ENCODE measurements around the gene FAM50A. TPM values are rescaled to one million over a fixed set of nuclear protein-coding genes. Genes with fewer than 3 reads are reported as not detected.

The FAM50A gene
- total RNA-seq, 2 experiments from 2014 or later: 30.8 to 55.1 TPM

DNA sequence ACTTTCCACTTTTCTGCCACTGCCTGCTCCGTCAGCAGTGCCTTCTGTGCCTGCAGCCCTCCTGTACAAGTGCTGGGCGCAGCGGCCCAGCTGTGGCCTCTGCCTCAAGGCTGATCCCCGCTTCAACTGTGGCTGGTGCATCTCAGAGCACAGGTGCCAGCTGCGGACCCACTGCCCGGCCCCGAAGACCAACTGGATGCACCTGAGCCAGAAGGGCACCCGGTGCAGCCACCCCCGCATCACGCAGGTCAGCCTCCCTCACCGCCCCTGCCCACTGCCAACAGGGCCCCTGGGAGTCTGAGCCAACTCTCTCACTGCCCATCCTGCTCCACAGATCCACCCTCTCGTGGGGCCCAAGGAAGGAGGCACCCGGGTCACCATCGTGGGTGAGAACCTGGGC lies 21.7 kb downstream of the FAM50A start:
- H3K4me2 ChIP-seq (ENCODE audit: low read length): no peak overlapping the region
- no peak overlapping the region for H3K4me3 ChIP-seq (ENCODE audit: low read depth, low read length, poor library complexity, severe bottlenecking)
- intact Hi-C loops (cut with micrococcal nuclease; ENCODE audit: unreplicated experiment): no loop called here
- ChIA-PET POLR2A (no interaction called here), CTCF (ENCODE audit: unreplicated experiment) (no interaction called here)
- no peaks in the 10 kb centered on the region for H4K20me1 ChIP-seq (ENCODE audit: insufficient read depth, low read length)
- no peak overlapping the region for H2AFZ ChIP-seq (ENCODE audit: low read length)
- no peaks in the 10 kb centered on the region for H3K4me1 ChIP-seq (ENCODE audit: insufficient read depth, low read length, poor library complexity, severe bottlenecking)
- no peaks in the 10 kb centered on the region for H3K9me2 ChIP-seq (ENCODE audit: insufficient read depth, low read length)
- DNase-seq (ENCODE audit: low spot score): no peak
- no peaks in the 10 kb centered on the region for H3K9me3 ChIP-seq (ENCODE audit: low read length)
- no peak overlapping the region for H3K27ac ChIP-seq (ENCODE audit: low read depth, low read length, poor library complexity, severe bottlenecking)
- H3K36me3 ChIP-seq (ENCODE audit: insufficient read depth, low read length): no peaks in the 10 kb centered on the region
- no peak for TF ChIP-seq EZH2phosphoT487 (IDR thresholded peaks at IDR 0.05; ENCODE audit: borderline replicate concordance, low read depth, low read length)
- TF ChIP-seq, protein P1, sequence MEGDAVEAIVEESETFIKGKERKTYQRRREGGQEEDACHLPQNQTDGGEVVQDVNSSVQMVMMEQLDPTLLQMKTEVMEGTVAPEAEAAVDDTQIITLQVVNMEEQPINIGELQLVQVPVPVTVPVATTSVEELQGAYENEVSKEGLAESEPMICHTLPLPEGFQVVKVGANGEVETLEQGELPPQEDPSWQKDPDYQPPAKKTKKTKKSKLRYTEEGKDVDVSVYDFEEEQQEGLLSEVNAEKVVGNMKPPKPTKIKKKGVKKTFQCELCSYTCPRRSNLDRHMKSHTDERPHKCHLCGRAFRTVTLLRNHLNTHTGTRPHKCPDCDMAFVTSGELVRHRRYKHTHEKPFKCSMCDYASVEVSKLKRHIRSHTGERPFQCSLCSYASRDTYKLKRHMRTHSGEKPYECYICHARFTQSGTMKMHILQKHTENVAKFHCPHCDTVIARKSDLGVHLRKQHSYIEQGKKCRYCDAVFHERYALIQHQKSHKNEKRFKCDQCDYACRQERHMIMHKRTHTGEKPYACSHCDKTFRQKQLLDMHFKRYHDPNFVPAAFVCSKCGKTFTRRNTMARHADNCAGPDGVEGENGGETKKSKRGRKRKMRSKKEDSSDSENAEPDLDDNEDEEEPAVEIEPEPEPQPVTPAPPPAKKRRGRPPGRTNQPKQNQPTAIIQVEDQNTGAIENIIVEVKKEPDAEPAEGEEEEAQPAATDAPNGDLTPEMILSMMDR (conservative IDR thresholded peaks at IDR 0.05; ENCODE audit: low read length): no peak
- H3K79me2 ChIP-seq (ENCODE audit: insufficient read depth, low read depth, low read length): no peaks in the 10 kb centered on the region
- no TSS peak for BruUV-seq (replicated peaks)

DNA sequence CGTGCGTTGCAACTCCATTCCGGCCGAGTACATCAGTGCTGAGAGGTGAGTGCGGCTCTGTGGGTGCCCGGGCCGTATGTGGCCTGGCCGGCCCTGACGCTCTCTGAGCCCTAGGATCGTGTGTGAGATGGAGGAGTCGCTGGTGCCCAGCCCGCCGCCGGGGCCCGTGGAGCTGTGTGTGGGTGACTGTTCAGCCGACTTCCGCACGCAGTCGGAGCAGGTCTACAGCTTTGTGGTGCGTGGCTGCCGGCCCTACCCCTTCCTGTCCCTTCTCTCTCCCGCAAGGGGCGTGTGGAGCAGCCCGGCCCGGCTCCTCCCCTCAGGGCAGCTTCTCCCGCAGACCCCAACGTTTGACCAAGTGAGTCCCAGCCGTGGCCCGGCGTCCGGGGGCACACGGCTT lies 22.1 kb downstream of the FAM50A start:
- no TSS peak for BruUV-seq (replicated peaks)
- Histone ChIP-seq H3K4me3 (ENCODE audit: low read depth, low read length, poor library complexity, severe bottlenecking) (no peak overlapping the region), H2AFZ (ENCODE audit: low read length) (no peak overlapping the region), H3K79me2 (ENCODE audit: insufficient read depth, low read depth, low read length) (no peaks in the 10 kb centered on the region), H3K9me3 (ENCODE audit: low read length) (no peaks in the 10 kb centered on the region), H4K20me1 (ENCODE audit: insufficient read depth, low read length) (no peaks in the 10 kb centered on the region), H3K4me2 (ENCODE audit: low read length) (no peak overlapping the region), H3K4me1 (ENCODE audit: insufficient read depth, low read length, poor library complexity, severe bottlenecking) (no peaks in the 10 kb centered on the region), H3K27ac (ENCODE audit: low read depth, low read length, poor library complexity, severe bottlenecking) (no peak overlapping the region), H3K9me2 (ENCODE audit: insufficient read depth, low read length) (no peaks in the 10 kb centered on the region), H3K36me3 (ENCODE audit: insufficient read depth, low read length) (no peaks in the 10 kb centered on the region)
- ChIA-PET POLR2A (no interaction called here), CTCF (ENCODE audit: unreplicated experiment) (no interaction called here)
- no peak for DNase-seq (ENCODE audit: low spot score)
- intact Hi-C loops (cut with micrococcal nuclease; ENCODE audit: unreplicated experiment): no loop called here
- no peak for TF ChIP-seq EZH2phosphoT487 (IDR thresholded peaks at IDR 0.05; ENCODE audit: borderline replicate concordance, low read depth, low read length)
- TF ChIP-seq, protein P1 (conservative IDR thresholded peaks at IDR 0.05; ENCODE audit: low read length): no peak

DNA sequence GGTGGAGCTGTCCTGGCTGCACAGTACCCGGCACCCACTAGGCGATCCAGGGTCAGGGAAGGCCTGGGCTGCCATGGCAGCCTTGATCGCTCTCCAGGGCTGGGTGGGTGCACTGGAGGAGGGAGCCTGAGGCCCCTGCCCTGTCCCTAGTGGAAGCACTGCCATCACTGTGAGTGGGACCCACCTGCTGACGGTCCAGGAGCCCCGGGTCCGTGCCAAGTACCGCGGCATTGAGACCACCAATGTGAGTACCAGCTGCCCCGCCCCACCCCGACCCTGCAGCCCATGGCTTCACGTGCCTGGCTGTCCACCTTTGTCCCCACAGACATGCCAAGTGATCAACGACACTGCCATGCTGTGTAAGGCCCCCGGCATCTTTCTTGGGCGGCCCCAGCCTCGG lies 23.0 kb downstream of the FAM50A start:
- H3K4me2 ChIP-seq (ENCODE audit: low read length): no peak overlapping the region
- POLR2A ChIA-PET: no interaction called here
- no peak overlapping the region for H2AFZ ChIP-seq (ENCODE audit: low read length)
- no peaks in the 10 kb centered on the region for H3K9me2 ChIP-seq (ENCODE audit: insufficient read depth, low read length)
- no peak overlapping the region for H3K4me3 ChIP-seq (ENCODE audit: low read depth, low read length, poor library complexity, severe bottlenecking)
- CTCF ChIA-PET (ENCODE audit: unreplicated experiment): no interaction called here
- H3K4me1 ChIP-seq (ENCODE audit: insufficient read depth, low read length, poor library complexity, severe bottlenecking): no peaks in the 10 kb centered on the region
- TF ChIP-seq, protein P1 (conservative IDR thresholded peaks at IDR 0.05; ENCODE audit: low read length): no peak
- TF ChIP-seq EZH2phosphoT487 (IDR thresholded peaks at IDR 0.05; ENCODE audit: borderline replicate concordance, low read depth, low read length): no peak
- no peaks in the 10 kb centered on the region for H4K20me1 ChIP-seq (ENCODE audit: insufficient read depth, low read length)
- no peak overlapping the region for H3K27ac ChIP-seq (ENCODE audit: low read depth, low read length, poor library complexity, severe bottlenecking)
- no peaks in the 10 kb centered on the region for H3K36me3 ChIP-seq (ENCODE audit: insufficient read depth, low read length)
- intact Hi-C loops (cut with micrococcal nuclease; ENCODE audit: unreplicated experiment): no loop called here
- DNase-seq (ENCODE audit: low spot score): no peak
- no peaks in the 10 kb centered on the region for H3K9me3 ChIP-seq (ENCODE audit: low read length)
- H3K79me2 ChIP-seq (ENCODE audit: insufficient read depth, low read depth, low read length): no peaks in the 10 kb centered on the region
- no TSS peak for BruUV-seq (replicated peaks)
